Left renal cortex interstitium (tissue), 4 donors: ENCODE data around the gene ITPRIP. TPM values are rescaled to one million over a fixed set of nuclear protein-coding genes. Genes with fewer than 3 reads are reported as not detected.

Source experiments
- DNase-seq, 4 donors: peaks; one replicate each; pipeline ENCODE4 v3.0.0-alpha.2; 2013; ENCODE audit warnings: low read depth in 4 of 4, low spot score in 2 of 4, missing footprints in 1 of 4
- polyA plus RNA-seq, 4 donors: library from polyadenylated mRNA; unstranded; fragments of 120-200 nt; gene quantifications; one replicate each; pipeline ENCODE4 v1.2.1, GENCODE V29; 2013; ENCODE audit not compliant: insufficient read length in 4 of 4

The ITPRIP gene
- polyA plus RNA-seq, 4 donors: 9.4 to 12.8 (median 11.3) TPM

GRCh38 chr10:104327745-104328645, 10.3 kb downstream of the ITPRIP start:
- no peak for DNase-seq

DNA sequence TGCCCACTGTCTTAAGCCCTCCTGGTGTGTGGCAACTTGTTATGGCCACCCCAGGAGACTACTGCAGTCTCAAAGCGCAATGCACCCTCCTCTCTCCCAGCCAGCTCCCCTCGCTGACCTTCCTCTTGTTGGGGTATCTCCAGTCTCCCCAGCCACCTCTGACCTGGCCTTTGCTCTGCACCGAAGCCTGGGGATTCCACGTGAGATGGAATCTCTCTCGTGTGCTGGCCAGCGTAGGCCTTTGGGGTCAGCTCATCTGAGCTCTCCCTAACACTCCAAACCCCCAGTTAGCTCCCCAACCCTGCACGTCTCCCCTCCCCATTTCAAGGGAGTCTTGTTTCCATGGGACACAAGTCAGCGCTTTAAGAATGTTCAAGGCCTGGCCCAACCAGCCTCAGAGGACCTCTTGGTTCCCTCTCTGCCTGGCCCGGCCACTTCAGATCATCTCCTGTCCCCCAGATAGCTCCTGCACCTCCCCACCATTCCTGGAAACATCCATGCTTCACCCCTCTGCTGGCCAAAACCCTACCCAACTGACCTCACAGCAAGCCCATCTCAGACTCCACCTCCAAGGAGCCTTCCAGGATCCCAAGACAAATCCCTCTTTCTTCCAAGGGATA, 11.2 kb downstream of the ITPRIP start:
- DNase-seq: no peak

GRCh38 chr10:104325436-104326435, 12.5 kb downstream of the ITPRIP start:
- DNase-seq: no peak

GRCh38 chr10:104324931-104325330, 13.3 kb downstream of the ITPRIP start:
- no peak for DNase-seq

- DNase-seq: no peak
Observed at GRCh38 chr10:104324221-104324686, 14.0 kb downstream of the ITPRIP start.

GRCh38 chr10:104323760-104324201, 14.5 kb downstream of the ITPRIP start:
- no peak for DNase-seq

- no peak for DNase-seq
Observed at GRCh38 chr10:104323085-104323484, 15.2 kb downstream of the ITPRIP start.

- DNase-seq: no peak
Observed at GRCh38 chr10:104322416-104322782, 15.9 kb downstream of the ITPRIP start.

DNA sequence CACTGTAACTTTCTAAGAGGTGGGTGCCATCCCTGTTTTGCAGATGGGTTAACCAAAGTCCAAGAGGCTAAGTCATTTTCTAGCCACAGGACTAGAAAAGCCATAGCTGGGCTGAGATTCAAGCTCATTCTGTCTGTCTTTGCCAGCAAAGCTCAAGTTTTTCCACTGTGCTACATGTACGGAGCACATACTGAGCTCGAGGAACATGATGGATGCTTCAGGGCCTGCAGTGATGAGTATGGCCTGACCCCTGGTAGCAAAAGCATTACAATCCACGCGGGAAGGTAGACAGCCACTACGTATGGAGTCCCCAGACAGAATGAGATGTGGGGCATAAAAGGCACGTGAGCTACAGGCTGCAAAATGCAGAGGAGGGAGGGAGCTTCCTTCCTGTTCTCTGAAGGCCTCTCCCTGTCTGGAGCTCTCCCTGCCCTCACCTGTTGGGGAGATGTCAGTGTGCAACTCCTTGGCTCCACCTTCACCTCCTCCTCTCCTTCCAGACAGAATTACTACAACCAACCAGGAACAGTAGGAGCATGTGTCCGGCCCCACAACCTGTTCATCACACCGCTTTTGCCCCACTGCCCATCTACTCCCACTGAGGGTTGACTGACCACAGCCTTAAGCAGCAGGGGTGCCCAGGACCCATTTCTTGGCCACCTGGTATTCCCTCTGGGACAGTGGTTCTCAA, 16.4 kb downstream of the ITPRIP start:
- DNase-seq: no peak

DNA sequence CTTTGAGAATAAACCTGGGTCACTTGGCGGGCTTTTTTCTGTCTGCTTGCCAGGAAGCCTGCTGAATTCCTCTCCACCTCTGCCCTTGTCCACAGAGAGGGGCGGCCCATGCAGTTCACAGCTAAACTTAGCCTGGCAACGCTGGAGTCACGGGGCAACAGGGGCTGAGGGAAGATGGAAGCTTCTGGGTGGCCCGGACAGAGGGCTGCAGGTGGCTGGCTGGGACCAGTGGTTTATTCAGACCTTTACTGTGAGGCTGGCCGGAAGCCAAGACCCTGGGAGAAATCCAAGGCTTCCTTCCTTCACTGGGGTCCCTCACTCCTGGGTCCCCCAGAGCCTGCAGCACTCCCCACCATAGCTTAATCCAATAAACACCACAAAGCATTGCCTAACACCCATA, 17.0 kb downstream of the ITPRIP start:
- DNase-seq: no peak

GRCh38 chr10:104318810-104319741, 19.2 kb downstream of the ITPRIP start:
- DNase-seq: no peak

- DNase-seq: no peak
Observed at GRCh38 chr10:104318326-104318725, 19.9 kb downstream of the ITPRIP start.

GRCh38 chr10:104317726-104318299, 20.5 kb downstream of the ITPRIP start:
- DNase-seq: no peak

- no peak for DNase-seq
Observed at GRCh38 chr10:104317269-104317710, 21.0 kb downstream of the ITPRIP start.

- no peak for DNase-seq
Observed at GRCh38 chr10:104316321-104317099, 21.8 kb downstream of the ITPRIP start.

- no peak for DNase-seq
Observed at GRCh38 chr10:104315486-104315921, 22.8 kb downstream of the ITPRIP start.

- DNase-seq: no peak
Observed at GRCh38 chr10:104314591-104315485, 23.4 kb downstream of the ITPRIP start.
